ENCODE measurements around the gene DDX10. TPM values are rescaled to one million over a fixed set of nuclear protein-coding genes. Genes with fewer than 3 reads are reported as not detected.
A peak's percentile ranks its signal among the peaks of the same experiment; 100 is the strongest.

DDX10 gene
- total RNA-seq, 1 donor from 2014 or later = 38.5 TPM

DNA sequence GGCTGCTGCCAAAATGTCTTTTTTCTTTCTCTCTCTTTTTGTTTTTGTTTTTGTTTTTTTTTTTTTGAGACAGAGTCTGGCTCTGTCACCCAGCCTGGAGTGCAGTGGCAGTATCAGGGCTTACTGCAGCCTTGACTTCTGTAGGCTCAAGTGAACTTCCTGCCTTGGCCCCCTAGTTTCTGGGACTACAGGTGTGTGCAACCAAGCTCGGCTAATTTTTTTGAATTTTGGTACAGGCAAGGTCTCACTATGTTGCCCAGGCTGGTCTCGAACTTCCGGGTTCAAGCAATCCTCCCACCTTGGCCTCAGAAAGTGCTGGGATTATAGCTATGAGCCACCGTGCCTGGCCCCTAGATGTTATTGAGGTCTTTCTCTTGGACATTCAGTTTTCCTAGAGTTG, 2.2 kb upstream of the DDX10 start:
- Mint-ChIP-seq H3K36me3 (no peaks in the 10 kb centered on the region), H3K4me1 (peaks cover 29% of the 10 kb centered on the region), H3K9me3 (no peaks in the 10 kb centered on the region), H3K27ac (no peak overlapping the region), H3K27me3 (ENCODE audit: low read depth) (no peaks in the 10 kb centered on the region), H3K4me3 (no peak overlapping the region)
- no peak for DNase-seq (ENCODE audit: low spot score in 2 of 2, unreplicated experiment in 2 of 2)
- TF ChIP-seq, protein P1, sequence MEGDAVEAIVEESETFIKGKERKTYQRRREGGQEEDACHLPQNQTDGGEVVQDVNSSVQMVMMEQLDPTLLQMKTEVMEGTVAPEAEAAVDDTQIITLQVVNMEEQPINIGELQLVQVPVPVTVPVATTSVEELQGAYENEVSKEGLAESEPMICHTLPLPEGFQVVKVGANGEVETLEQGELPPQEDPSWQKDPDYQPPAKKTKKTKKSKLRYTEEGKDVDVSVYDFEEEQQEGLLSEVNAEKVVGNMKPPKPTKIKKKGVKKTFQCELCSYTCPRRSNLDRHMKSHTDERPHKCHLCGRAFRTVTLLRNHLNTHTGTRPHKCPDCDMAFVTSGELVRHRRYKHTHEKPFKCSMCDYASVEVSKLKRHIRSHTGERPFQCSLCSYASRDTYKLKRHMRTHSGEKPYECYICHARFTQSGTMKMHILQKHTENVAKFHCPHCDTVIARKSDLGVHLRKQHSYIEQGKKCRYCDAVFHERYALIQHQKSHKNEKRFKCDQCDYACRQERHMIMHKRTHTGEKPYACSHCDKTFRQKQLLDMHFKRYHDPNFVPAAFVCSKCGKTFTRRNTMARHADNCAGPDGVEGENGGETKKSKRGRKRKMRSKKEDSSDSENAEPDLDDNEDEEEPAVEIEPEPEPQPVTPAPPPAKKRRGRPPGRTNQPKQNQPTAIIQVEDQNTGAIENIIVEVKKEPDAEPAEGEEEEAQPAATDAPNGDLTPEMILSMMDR (IDR thresholded peaks at IDR 0.05; ENCODE audit: unreplicated experiment) = no peak

DNA sequence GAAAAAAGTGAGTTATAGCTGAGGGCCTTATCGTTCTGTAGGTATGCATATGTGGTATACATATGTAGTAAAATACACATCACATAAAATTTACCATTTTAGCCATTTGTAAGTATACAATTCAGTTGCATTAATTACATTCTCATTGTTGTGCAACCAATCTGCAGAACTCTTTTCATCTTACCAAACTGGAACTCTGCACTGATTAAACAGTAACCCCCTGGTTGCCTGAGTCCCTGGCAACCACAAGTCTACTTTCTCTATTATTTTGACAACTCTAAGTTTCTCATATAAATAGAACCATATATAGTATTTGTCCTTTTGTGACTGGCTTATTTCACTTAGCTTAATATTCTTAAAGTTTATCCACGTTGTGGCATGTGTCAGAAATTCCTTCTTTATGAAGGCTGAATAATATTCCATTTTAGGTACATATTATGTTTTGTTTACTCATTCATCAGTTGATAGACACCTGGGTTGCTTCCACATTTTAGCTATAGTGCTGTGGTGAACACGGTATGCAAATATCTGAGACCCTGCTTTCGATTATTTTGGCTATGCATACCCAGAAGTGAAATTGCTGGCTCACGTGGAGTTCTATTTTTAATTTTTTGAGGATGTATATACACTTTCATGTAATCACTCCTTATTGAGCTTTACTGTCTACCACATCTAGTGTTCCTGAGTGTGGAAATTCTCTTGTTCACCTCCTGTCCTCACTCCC, 1.6 kb upstream of the DDX10 start:
- Mint-ChIP-seq H3K27me3 (ENCODE audit: low read depth) (no peaks in the 10 kb centered on the region), H3K4me3 (no peak overlapping the region), H3K9me3 (no peaks in the 10 kb centered on the region)

DNA sequence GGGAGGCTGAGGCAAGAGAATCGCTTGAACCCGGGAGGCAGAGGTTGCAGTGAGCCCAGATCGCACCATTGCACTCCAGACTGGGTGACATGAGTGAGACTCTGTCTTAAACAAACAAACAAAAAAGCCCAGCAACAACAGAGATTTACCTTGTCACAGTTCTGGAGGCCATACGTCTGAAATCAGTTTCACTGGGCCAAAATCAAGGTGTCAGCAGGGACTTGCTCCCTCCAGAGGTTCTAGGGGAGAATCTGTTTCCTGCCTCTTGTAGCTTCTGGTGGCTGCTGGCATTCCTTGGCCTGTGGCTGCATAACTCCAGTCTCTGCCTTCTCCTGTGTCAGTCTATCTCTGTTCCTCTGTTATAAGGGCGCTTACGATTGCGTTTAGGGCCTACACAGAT, 1.5 kb downstream of the DDX10 start:
- H3K27ac Mint-ChIP-seq = peak overlapping the region; percentile 44
- H3K4me1 Mint-ChIP-seq = peaks cover 26% of the 10 kb centered on the region
- no peaks in the 10 kb centered on the region for H3K36me3 Mint-ChIP-seq
- no peaks in the 10 kb centered on the region for H3K9me3 Mint-ChIP-seq
- TF ChIP-seq, protein P1 (IDR thresholded peaks at IDR 0.05; ENCODE audit: unreplicated experiment) = no peak
- H3K4me3 Mint-ChIP-seq = peak overlapping the region; percentile 100
- H3K27me3 Mint-ChIP-seq (ENCODE audit: low read depth) = no peaks in the 10 kb centered on the region
- DNase-seq (ENCODE audit: low spot score in 2 of 2, unreplicated experiment in 2 of 2) = no peak

More for the DNA sequence above, 1.6 kb upstream of the DDX10 start:
- Mint-ChIP-seq H3K27ac (no peak overlapping the region), H3K36me3 (no peaks in the 10 kb centered on the region), H3K4me1 (peaks cover 29% of the 10 kb centered on the region)
- no peak for DNase-seq (ENCODE audit: low spot score in 2 of 2, unreplicated experiment in 2 of 2)
- TF ChIP-seq, protein P1 (IDR thresholded peaks at IDR 0.05; ENCODE audit: unreplicated experiment) = no peak

DNA sequence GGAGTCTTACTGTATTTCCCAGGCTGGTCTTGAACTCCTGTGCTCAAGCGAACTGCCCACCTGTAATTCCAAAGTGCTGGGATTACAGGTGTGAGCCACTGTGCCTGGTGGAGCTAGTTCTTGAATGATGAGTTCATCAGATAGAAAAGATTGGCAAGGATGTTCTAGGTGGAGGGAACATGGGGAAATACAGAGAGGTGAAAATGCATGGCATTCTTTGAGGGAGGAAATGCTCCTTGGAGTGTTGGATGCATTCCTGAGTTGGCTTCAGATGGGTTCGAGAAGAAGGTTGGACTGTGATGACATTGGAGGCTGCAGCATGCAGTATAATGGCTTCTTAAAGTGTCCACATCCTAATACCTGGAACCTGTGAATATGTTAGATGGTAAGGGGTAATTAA, 4.4 kb downstream of the DDX10 start:
- H3K4me3 Mint-ChIP-seq = no peak overlapping the region
- H3K4me1 Mint-ChIP-seq = peaks cover 37% of the 10 kb centered on the region
- no peak overlapping the region for H3K27ac Mint-ChIP-seq
- no peaks in the 10 kb centered on the region for H3K9me3 Mint-ChIP-seq
- TF ChIP-seq, protein P1 (IDR thresholded peaks at IDR 0.05; ENCODE audit: unreplicated experiment) = no peak
- H3K27me3 Mint-ChIP-seq (ENCODE audit: low read depth) = no peaks in the 10 kb centered on the region
- H3K36me3 Mint-ChIP-seq = no peaks in the 10 kb centered on the region
- no peak for DNase-seq (ENCODE audit: low spot score in 2 of 2, unreplicated experiment in 2 of 2)

DNA sequence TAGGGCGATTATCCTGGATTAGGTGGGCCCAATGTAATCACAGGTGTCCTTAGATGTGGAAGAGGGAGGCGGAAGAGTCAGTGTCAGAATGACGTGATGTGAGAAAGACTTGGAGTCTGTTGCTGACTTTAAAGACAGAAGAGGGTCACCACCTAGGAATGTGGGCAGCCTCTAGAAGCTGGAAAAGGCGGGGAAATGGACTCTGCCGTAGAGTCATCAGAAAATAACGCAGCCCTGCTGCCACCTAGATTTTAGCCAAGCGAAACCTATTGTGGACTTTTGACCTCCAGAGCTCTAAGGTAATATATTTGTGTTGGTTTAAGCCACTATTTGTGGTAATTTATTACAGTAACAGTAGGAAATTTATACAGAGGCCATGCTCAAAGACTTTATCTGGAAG, 4.8 kb downstream of the DDX10 start:
- Mint-ChIP-seq H3K4me1 (peaks cover 34% of the 10 kb centered on the region), H3K9me3 (no peaks in the 10 kb centered on the region), H3K4me3 (no peak overlapping the region), H3K27ac (no peak overlapping the region), H3K27me3 (ENCODE audit: low read depth) (no peaks in the 10 kb centered on the region), H3K36me3 (peaks cover 1% of the 10 kb centered on the region)
- TF ChIP-seq, protein P1 (IDR thresholded peaks at IDR 0.05; ENCODE audit: unreplicated experiment) = no peak
- no peak for DNase-seq (ENCODE audit: low spot score in 2 of 2, unreplicated experiment in 2 of 2)
